Measurements from ENCODE around the gene FGF22.

DNA sequence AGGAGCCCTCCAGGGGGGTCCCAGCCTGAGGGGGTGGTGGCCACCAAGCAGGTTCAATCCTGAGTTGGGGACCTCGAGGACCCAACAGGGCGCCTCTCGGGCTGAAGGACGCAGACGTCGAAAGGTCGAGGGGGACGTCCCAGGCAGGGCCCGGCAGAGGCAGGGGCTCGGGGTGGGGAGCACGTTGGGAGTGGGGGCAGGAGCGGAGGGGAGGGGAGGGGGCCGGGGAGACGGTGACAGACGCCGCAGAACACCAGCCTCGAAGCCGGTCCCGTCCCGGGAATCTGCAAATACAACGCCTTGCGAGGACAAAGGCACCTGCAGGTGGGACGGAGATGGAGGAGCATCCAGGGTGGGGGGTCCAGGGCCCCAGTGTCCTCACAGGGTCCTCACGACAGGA, 4.1 kb downstream of the FGF22 start:
- TF ChIP-seq, protein P1, sequence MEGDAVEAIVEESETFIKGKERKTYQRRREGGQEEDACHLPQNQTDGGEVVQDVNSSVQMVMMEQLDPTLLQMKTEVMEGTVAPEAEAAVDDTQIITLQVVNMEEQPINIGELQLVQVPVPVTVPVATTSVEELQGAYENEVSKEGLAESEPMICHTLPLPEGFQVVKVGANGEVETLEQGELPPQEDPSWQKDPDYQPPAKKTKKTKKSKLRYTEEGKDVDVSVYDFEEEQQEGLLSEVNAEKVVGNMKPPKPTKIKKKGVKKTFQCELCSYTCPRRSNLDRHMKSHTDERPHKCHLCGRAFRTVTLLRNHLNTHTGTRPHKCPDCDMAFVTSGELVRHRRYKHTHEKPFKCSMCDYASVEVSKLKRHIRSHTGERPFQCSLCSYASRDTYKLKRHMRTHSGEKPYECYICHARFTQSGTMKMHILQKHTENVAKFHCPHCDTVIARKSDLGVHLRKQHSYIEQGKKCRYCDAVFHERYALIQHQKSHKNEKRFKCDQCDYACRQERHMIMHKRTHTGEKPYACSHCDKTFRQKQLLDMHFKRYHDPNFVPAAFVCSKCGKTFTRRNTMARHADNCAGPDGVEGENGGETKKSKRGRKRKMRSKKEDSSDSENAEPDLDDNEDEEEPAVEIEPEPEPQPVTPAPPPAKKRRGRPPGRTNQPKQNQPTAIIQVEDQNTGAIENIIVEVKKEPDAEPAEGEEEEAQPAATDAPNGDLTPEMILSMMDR (IDR thresholded peaks at IDR 0.05) = no peak
- TF ChIP-seq EP300 (IDR thresholded peaks at IDR 0.05) (no peak), POLR2A (IDR thresholded peaks at IDR 0.05) (no peak)

Data from upper lobe of left lung (tissue), 4 donors.